ENCODE measurements around the gene IQCK. TPM values are rescaled to one million over a fixed set of nuclear protein-coding genes. Genes with fewer than 3 reads are reported as not detected.
"Not testable (repeated sequence)": the region's sequence is repeated elsewhere in the genome, so short reads cannot be mapped to it uniquely, and the experiment has no call there.

Gene IQCK
- 10 to 100 TPM; 23.1 to 62.7 (median 37.6) TPM for total RNA-seq

DNA sequence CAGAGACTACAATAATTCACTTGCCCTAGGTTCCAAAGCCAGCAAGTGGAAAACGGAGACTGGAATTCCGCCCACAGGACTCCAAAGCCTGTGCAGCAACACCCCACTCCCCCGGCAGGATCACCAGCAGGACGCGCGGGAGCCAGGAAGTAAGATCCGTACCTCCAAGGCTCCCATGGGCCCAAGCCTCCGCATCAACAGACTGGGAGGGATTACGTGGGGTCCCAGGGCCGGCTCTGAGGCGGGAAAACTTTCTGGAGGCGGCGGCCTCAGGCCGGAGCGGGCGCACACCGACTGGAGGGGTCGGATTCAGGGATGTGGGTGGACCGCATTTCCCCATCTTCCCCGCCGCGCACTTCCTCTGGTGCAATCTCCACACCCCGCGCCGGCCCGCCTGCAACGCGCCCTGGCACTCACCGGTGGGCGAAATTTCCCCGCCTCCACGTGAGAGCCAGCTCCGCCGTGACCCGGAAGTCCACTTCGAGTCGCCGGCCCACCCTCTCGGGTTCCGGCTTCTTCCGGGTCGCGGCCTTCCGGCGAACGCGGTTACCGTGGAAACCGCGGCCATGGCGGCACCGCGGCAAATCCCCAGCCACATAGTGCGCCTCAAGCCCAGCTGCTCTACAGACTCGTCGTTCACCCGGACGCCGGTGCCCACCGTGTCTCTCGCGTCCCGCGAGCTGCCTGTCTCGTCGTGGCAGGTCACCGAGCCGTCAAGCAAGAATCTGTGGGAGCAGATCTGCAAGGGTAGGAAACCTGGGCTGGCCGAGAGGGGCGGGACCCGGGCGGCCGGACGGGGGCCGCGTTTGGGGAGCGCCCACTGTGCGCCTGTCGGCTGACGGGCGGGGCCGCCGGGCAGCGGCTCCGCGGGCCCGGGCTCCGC is at the start of gene IQCK, which contains the start of gene KNOP1:
TSS of gene IQCK (plus strand) at position 531 of the 883 bp plus-strand sequence. CDS start at position 567, 36 bp downstream.
TSS of gene KNOP1 (minus strand) at position 487 of the 883 bp plus-strand sequence. CDS start 3,192 bp downstream, outside the sequence.
- WGBS, 2 donors: 0% methylated on average over 57 to 71 of the region's 88 CpGs
- H3K4me3 ChIP-seq: peak within 1 kb of the TSS; percentile 71 to 94 (median 81)
- H3K9me3 ChIP-seq: no peaks in the 10 kb centered on the region
- peak; percentile 81 to 85 for DNase-seq (ENCODE audit: low spot score in 2 of 2)
- H3K36me3 ChIP-seq: peaks cover 0 to 17% (median 0%) of the 10 kb centered on the region in 3 donors
- H3K27me3 ChIP-seq: no peaks in the 10 kb centered on the region
- TF ChIP-seq CTCF (IDR thresholded peaks at IDR 0.05): peak in 1 of 5 experiments; percentile 28
- peak; percentile 88 for TF ChIP-seq EP300 (IDR thresholded peaks at IDR 0.05)
- TF ChIP-seq POLR2A (IDR thresholded peaks at IDR 0.05): peak; percentile 22 to 74
- peak within 1 kb of the TSS; percentile 37 to 88 (median 77) for H3K27ac ChIP-seq
- peaks cover 0 to 40% (median 22%) of the 10 kb centered on the region in 4 donors for H3K4me1 ChIP-seq

DNA sequence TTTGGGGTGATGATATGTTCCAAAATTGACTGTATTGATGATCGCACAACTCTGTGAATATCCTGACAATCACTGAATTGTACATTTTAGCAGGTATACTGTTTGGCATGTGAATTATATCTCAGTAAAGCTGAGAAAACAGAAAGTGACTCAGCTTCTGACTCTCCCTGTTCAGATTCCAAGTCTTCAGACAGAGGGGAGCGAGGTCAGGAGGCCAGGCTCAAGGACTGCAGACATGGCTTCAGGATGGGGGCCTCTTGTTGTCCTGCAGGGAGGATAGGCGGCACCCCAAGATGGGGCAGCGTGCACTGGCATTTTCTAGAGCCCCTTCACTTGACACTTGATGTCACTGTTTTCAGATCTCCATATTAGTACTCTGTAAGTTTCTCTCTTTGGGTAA is 45.7 kb upstream of the IQCK start:
- 93 to 96% methylated on average over 4 of the region's 4 CpGs for WGBS, 2 donors
- no peak for DNase-seq (ENCODE audit: low spot score in 2 of 2)

DNA sequence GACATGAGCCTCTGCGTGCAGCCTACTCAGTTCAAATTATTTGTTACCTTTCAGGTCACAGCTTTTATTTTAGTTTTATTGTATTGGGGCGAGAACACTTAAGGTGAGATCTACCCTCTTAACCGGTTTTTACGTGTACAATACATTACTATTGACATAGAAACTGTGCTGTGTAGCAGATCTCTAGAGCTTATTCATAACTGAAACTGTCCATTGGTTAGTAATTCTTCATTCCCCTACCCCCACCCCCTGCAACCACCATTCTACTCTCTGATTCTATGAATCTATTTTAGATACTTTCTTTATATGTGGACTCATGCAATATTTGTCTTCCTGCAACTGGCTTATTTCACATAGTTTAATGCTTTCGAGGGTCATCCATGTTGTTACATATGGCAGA is 43.6 kb upstream of the IQCK start:
- Histone ChIP-seq H3K27ac (no peak overlapping the region), H3K9me3 (no peaks in the 10 kb centered on the region), H3K36me3 (peaks cover 0 to 78% (median 0%) of the 10 kb centered on the region in 3 donors), H3K4me1 (no peaks in the 10 kb centered on the region), H3K4me3 (no peak overlapping the region), H3K27me3 (no peaks in the 10 kb centered on the region)
- TF ChIP-seq EP300 (IDR thresholded peaks at IDR 0.05) (no peak), CTCF (IDR thresholded peaks at IDR 0.05) (no peak), POLR2A (IDR thresholded peaks at IDR 0.05) (no peak)
- no peak for DNase-seq (ENCODE audit: low spot score in 2 of 2)
- whole genome bisulfite sequencing, 2 donors: 94 to 96% methylated on average over 5 of the region's 5 CpGs

More for the DNA sequence above, 45.7 kb upstream of the IQCK start:
- Histone ChIP-seq H3K4me1 (peaks cover 0 to under 1% (median 0%) of the 10 kb centered on the region in 4 donors), H3K27me3 (no peaks in the 10 kb centered on the region), H3K27ac (no peak overlapping the region), H3K4me3 (no peak overlapping the region), H3K9me3 (no peaks in the 10 kb centered on the region), H3K36me3 (peaks cover 0 to 68% (median 0%) of the 10 kb centered on the region in 3 donors)
- no peak for TF ChIP-seq POLR2A (IDR thresholded peaks at IDR 0.05)
- TF ChIP-seq EP300 (IDR thresholded peaks at IDR 0.05): no peak
- TF ChIP-seq CTCF (IDR thresholded peaks at IDR 0.05): no peak

- peaks cover 0 to 77% (median 0%) of the 10 kb centered on the region in 3 donors for H3K36me3 ChIP-seq
- no peak for DNase-seq (ENCODE audit: low spot score in 2 of 2)
- H3K4me1 ChIP-seq: no peaks in the 10 kb centered on the region
- peak overlapping the region in 1 of 4 donors; percentile 23 for H3K27ac ChIP-seq
- H3K27me3 ChIP-seq: no peaks in the 10 kb centered on the region
- H3K9me3 ChIP-seq: no peaks in the 10 kb centered on the region
- 77 to 80% methylated on average over 7 of the region's 7 CpGs for WGBS, 2 donors
- H3K4me3 ChIP-seq: no peak overlapping the region
- TF ChIP-seq POLR2A (IDR thresholded peaks at IDR 0.05) (no peak), CTCF (IDR thresholded peaks at IDR 0.05) (no peak), EP300 (IDR thresholded peaks at IDR 0.05) (no peak)
Measured at GRCh38 chr16:19677402-19677801, 40.7 kb upstream of the IQCK start.

DNA sequence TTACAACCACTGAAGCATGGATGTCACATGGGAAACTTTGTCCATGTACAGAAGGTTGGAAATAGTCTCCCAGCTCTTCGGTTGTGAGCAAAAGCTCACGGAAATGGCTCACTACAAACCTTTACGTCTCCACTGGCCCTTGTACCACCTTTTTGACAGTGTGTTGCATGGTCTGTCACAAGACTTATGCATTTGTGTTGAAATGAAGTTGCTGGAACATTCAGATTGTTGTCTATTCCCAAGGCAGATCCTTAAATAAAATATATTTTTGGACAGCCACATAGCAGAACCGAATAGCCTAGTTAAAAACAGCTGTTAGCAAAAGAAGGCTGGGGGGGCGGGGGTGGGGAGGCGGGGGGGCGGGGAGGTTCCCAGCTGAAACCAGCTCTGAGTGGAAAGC is 39.3 kb upstream of the IQCK start:
- WGBS, 2 donors: 84 to 90% methylated on average over 7 of the region's 7 CpGs
- no peak overlapping the region for H3K27ac ChIP-seq
- H3K36me3 ChIP-seq: peaks cover 0 to 77% (median 5%) of the 10 kb centered on the region in 3 donors

GRCh38 chr16:19679281-19679680 is 38.8 kb upstream of the IQCK start:
- H3K27ac ChIP-seq; H3K27me3 ChIP-seq; DNase-seq (ENCODE audit: low spot score in 2 of 2); H3K4me3 ChIP-seq; H3K4me1 ChIP-seq; H3K9me3 ChIP-seq: not testable (repeated sequence)
- H3K36me3 ChIP-seq: peaks cover 0 to 78% (median 5%) of the 10 kb centered on the region in 3 donors
- 95 to 96% methylated on average over 6 of the region's 6 CpGs for WGBS, 2 donors

More for the DNA sequence above, 39.3 kb upstream of the IQCK start:
- Histone ChIP-seq H3K27me3 (no peaks in the 10 kb centered on the region), H3K4me3 (no peak overlapping the region), H3K9me3 (no peaks in the 10 kb centered on the region), H3K4me1 (no peaks in the 10 kb centered on the region)
- no peak for TF ChIP-seq POLR2A (IDR thresholded peaks at IDR 0.05)
- DNase-seq (ENCODE audit: low spot score in 2 of 2): no peak
